IPS-NIHi11 (cell line): ENCODE measurements around the gene ARHGAP40.
A peak's percentile ranks its signal among the peaks of the same experiment; 100 is the strongest.

Experiments used
- DNase-seq: peaks from one replicate; pipeline ENCODE4 v3.0.0; 2012; ENCODE audit warnings: mixed read lengths, low spot score

The ARHGAP40 gene

GRCh38 chr20:38601216-38602184, at the start of gene ARHGAP40:
ARHGAP40 (plus strand) TSS chr20:38601809.
- peak; percentile 77 for DNase-seq

- DNase-seq, result no peak
These were observed 46.6 kb upstream of the ARHGAP40 start for GRCh38 chr20:38554986-38555385.

- DNase-seq, result no peak
These were observed 46.2 kb upstream of the ARHGAP40 start for GRCh38 chr20:38555395-38555794.

- no peak for DNase-seq
These were observed 44.4 kb upstream of the ARHGAP40 start for GRCh38 chr20:38557174-38557573.

- no peak for DNase-seq
These were observed 42.8 kb upstream of the ARHGAP40 start for GRCh38 chr20:38558596-38559360.

- no peak for DNase-seq
These were observed 41.8 kb upstream of the ARHGAP40 start for GRCh38 chr20:38559764-38560163.

- DNase-seq, result no peak
These were observed 37.7 kb upstream of the ARHGAP40 start for GRCh38 chr20:38563802-38564431.

- DNase-seq, result no peak
These were observed 36.9 kb upstream of the ARHGAP40 start for GRCh38 chr20:38564680-38565079.

GRCh38 chr20:38566036-38566598, 35.5 kb upstream of the ARHGAP40 start:
- DNase-seq, result no peak

- DNase-seq, result no peak
These were observed 31.7 kb upstream of the ARHGAP40 start for GRCh38 chr20:38569747-38570525.

- no peak for DNase-seq
These were observed 28.2 kb upstream of the ARHGAP40 start for GRCh38 chr20:38573413-38573812.

- peak; percentile 58 for DNase-seq
These were observed 22.2 kb upstream of the ARHGAP40 start for GRCh38 chr20:38579219-38579910.

GRCh38 chr20:38579921-38580320, 21.7 kb upstream of the ARHGAP40 start:
- no peak for DNase-seq

GRCh38 chr20:38581013-38581412, 20.6 kb upstream of the ARHGAP40 start, which contains the start of gene ADIG:
ADIG (plus strand) TSS chr20:38581197; CDS start chr20:38581251, 54 bp downstream.
- no peak for DNase-seq

GRCh38 chr20:38581830-38582358, 19.7 kb upstream of the ARHGAP40 start:
- DNase-seq, result no peak

GRCh38 chr20:38583306-38583705, 18.3 kb upstream of the ARHGAP40 start:
- no peak for DNase-seq

- no peak for DNase-seq
These were observed 17.4 kb upstream of the ARHGAP40 start for GRCh38 chr20:38584099-38584763.

- no peak for DNase-seq
These were observed 16.0 kb upstream of the ARHGAP40 start for GRCh38 chr20:38585404-38586180.

- no peak for DNase-seq
These were observed 15.5 kb upstream of the ARHGAP40 start for GRCh38 chr20:38586181-38586525.
